ENCODE data around the gene MEP1A.

MEP1A gene

GRCh38 chr6:46776070-46776712 is 17.0 kb upstream of the MEP1A start:
- FAIRE-seq: no peak

- FAIRE-seq: no peak
Observed at GRCh38 chr6:46777476-46778346, 15.5 kb upstream of the MEP1A start.

- peak; percentile 100 for FAIRE-seq
Observed at GRCh38 chr6:46781478-46782378, 11.5 kb upstream of the MEP1A start.

GRCh38 chr6:46784535-46784934 is 8.7 kb upstream of the MEP1A start:
- no peak for FAIRE-seq

- FAIRE-seq: no peak
Observed at GRCh38 chr6:46787871-46788540, 5.2 kb upstream of the MEP1A start.

GRCh38 chr6:46788791-46789190 is 4.4 kb upstream of the MEP1A start:
- no peak for FAIRE-seq

- no peak for FAIRE-seq
Observed at GRCh38 chr6:46789434-46790354, 3.5 kb upstream of the MEP1A start.

- FAIRE-seq: no peak
Observed at GRCh38 chr6:46790355-46790874, 2.8 kb upstream of the MEP1A start.

- no peak for FAIRE-seq
Observed at GRCh38 chr6:46792635-46793034, 554 bp upstream of the MEP1A start.

- FAIRE-seq: no peak
Observed at GRCh38 chr6:46794068-46794467, 879 bp downstream of the MEP1A start.

- FAIRE-seq: no peak
Observed at GRCh38 chr6:46795816-46796215, 2.6 kb downstream of the MEP1A start.

- FAIRE-seq: no peak
Observed at GRCh38 chr6:46796848-46797580, 3.8 kb downstream of the MEP1A start.

GRCh38 chr6:46799657-46800056 is 6.5 kb downstream of the MEP1A start:
- no peak for FAIRE-seq

- no peak for FAIRE-seq
Observed at GRCh38 chr6:46808806-46809205, 15.6 kb downstream of the MEP1A start.

- no peak for FAIRE-seq
Observed at GRCh38 chr6:46815130-46815529, 21.9 kb downstream of the MEP1A start.

- FAIRE-seq: no peak
Observed at GRCh38 chr6:46816626-46817025, 23.4 kb downstream of the MEP1A start.

GRCh38 chr6:46819561-46819960 is 26.4 kb downstream of the MEP1A start:
- no peak for FAIRE-seq

- no peak for FAIRE-seq
Observed at GRCh38 chr6:46821458-46821881, 28.3 kb downstream of the MEP1A start.

- no peak for FAIRE-seq
Observed at GRCh38 chr6:46828939-46829338, 35.8 kb downstream of the MEP1A start.

GRCh38 chr6:46832816-46833215 is 39.6 kb downstream of the MEP1A start:
- no peak for FAIRE-seq

All from A204.1 (cell line).